Measurements from ENCODE around the gene PKM. TPM values are rescaled to one million over a fixed set of nuclear protein-coding genes. Genes with fewer than 3 reads are reported as not detected.

The PKM gene
- total and polyA plus RNA-seq, 3 donors from 2014 or later, result 521 to 602 (median 530) TPM

GRCh38 chr15:72184165-72184811 is 46.7 kb downstream of the PKM start:
- Histone ChIP-seq H3K4me1 (peaks cover 3% of the 10 kb centered on the region), H3K27ac (no peak overlapping the region), H3K36me3 (ENCODE audit: low read depth, missing control alignments) (no peaks in the 10 kb centered on the region), H3K27me3 (no peaks in the 10 kb centered on the region), H3K9me3 (no peaks in the 10 kb centered on the region), H3K4me3 (peak overlapping the region; percentile 12 to 32)
- DNase-seq, result no peak
- intact Hi-C loops (cut with DNase I; ENCODE audit: low total_unique reads), result no loop called here
- TF ChIP-seq, protein P1, sequence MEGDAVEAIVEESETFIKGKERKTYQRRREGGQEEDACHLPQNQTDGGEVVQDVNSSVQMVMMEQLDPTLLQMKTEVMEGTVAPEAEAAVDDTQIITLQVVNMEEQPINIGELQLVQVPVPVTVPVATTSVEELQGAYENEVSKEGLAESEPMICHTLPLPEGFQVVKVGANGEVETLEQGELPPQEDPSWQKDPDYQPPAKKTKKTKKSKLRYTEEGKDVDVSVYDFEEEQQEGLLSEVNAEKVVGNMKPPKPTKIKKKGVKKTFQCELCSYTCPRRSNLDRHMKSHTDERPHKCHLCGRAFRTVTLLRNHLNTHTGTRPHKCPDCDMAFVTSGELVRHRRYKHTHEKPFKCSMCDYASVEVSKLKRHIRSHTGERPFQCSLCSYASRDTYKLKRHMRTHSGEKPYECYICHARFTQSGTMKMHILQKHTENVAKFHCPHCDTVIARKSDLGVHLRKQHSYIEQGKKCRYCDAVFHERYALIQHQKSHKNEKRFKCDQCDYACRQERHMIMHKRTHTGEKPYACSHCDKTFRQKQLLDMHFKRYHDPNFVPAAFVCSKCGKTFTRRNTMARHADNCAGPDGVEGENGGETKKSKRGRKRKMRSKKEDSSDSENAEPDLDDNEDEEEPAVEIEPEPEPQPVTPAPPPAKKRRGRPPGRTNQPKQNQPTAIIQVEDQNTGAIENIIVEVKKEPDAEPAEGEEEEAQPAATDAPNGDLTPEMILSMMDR (IDR thresholded peaks at IDR 0.05), result no peak
- TF ChIP-seq POLR2A (IDR thresholded peaks at IDR 0.05), result no peak
- 17 to 30% methylated on average over 8 to 17 of the region's 34 CpGs for WGBS, 2 donors

DNA sequence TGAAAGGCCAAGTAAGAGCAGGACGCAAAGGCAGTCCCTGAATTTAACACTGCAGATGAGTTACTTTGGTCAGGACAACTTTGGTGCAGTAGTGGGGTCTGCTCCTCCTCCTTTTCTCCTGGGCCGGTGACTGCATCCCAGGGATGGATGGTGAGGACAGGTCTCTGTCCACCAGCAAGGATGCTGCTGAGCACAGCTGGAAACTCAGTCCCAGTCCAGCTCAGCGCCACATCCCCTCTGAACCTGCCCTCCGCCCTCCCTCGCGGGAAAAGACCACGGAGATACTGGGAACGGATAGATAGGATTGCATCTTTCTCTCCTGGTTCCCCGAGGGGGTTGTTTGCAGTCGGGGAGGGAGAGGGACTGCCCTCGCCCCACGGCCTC is 47.2 kb downstream of the PKM start:
- no peaks in the 10 kb centered on the region for H3K27me3 ChIP-seq
- no peak overlapping the region for H3K27ac ChIP-seq
- peaks cover 3% of the 10 kb centered on the region for H3K4me1 ChIP-seq
- H3K4me3 ChIP-seq, result peak overlapping the region; percentile 12 to 32
- H3K9me3 ChIP-seq, result no peaks in the 10 kb centered on the region
- 31 to 32% methylated on average over 4 to 12 of the region's 12 CpGs for WGBS, 2 donors
- H3K36me3 ChIP-seq (ENCODE audit: low read depth, missing control alignments), result no peaks in the 10 kb centered on the region
- TF ChIP-seq, protein P1 (IDR thresholded peaks at IDR 0.05), result no peak
- no peak for TF ChIP-seq POLR2A (IDR thresholded peaks at IDR 0.05)
- DNase-seq, result no peak
- intact Hi-C loops (cut with DNase I; ENCODE audit: low total_unique reads), result no loop called here

GRCh38 chr15:72182673-72183072 is 48.3 kb downstream of the PKM start:
- peaks cover 3% of the 10 kb centered on the region for H3K4me1 ChIP-seq
- no peaks in the 10 kb centered on the region for H3K36me3 ChIP-seq (ENCODE audit: low read depth, missing control alignments)
- no peaks in the 10 kb centered on the region for H3K9me3 ChIP-seq
- 89 to 95% methylated on average over 3 of the region's 3 CpGs for WGBS, 2 donors
- no peak for DNase-seq
- H3K27me3 ChIP-seq, result no peaks in the 10 kb centered on the region
- H3K27ac ChIP-seq, result no peak overlapping the region
- H3K4me3 ChIP-seq, result no peak overlapping the region
- TF ChIP-seq POLR2A (IDR thresholded peaks at IDR 0.05), result no peak
- TF ChIP-seq, protein P1 (IDR thresholded peaks at IDR 0.05), result no peak
- intact Hi-C loops (cut with DNase I; ENCODE audit: low total_unique reads), result no loop called here

DNA sequence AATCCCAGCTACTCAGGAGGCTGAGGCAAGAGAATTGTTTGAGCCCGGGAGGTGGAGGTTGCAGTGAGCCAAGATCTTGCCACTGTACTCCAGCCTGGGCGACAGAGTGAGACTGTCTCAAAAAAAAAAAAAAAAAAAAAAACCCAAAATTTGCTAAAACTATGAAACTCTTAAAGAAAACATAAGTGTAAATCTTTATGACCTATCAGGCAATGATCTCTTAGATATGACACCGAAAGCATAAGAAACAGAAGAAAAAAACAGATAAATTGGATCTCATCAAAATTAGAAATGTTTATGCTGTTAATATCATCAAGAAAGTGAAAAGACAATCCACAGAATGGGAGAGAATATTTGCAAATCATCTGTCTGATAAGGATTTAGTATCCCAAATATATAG is 48.7 kb downstream of the PKM start:
- Histone ChIP-seq H3K27ac (no peak overlapping the region), H3K9me3 (no peaks in the 10 kb centered on the region), H3K4me1 (peaks cover 3% of the 10 kb centered on the region), H3K4me3 (no peak overlapping the region), H3K27me3 (no peaks in the 10 kb centered on the region), H3K36me3 (ENCODE audit: low read depth, missing control alignments) (no peaks in the 10 kb centered on the region)
- TF ChIP-seq, protein P1 (IDR thresholded peaks at IDR 0.05), result no peak
- TF ChIP-seq POLR2A (IDR thresholded peaks at IDR 0.05), result no peak
- no peak for DNase-seq
- intact Hi-C loops (cut with DNase I; ENCODE audit: low total_unique reads), result no loop called here
- WGBS, 2 donors, result 92 to 98% methylated on average over 3 of the region's 3 CpGs

GRCh38 chr15:72180761-72181324 is 50.1 kb downstream of the PKM start:
- Histone ChIP-seq H3K27me3 (no peaks in the 10 kb centered on the region), H3K36me3 (ENCODE audit: low read depth, missing control alignments) (no peaks in the 10 kb centered on the region), H3K27ac (no peak overlapping the region), H3K9me3 (no peaks in the 10 kb centered on the region), H3K4me1 (peaks cover 9% of the 10 kb centered on the region), H3K4me3 (no peak overlapping the region)
- intact Hi-C loops (cut with DNase I; ENCODE audit: low total_unique reads), result no loop called here
- TF ChIP-seq POLR2A (IDR thresholded peaks at IDR 0.05), result no peak
- TF ChIP-seq, protein P1 (IDR thresholded peaks at IDR 0.05), result no peak
- no peak for DNase-seq
- 93 to 96% methylated on average over 5 of the region's 5 CpGs for WGBS, 2 donors
